Stimulated activated CD8-positive, alpha-beta memory T cell treated with anti-CD3 and anti-CD28 coated beads, Interleukin-12 subunit alpha, Interleukin-12 subunit beta, amount 100 ng/mL, for 1 hour (primary cell): ENCODE data around the gene ZNF414.

Experiments
- DNase-seq: peaks from one replicate; pipeline ENCODE4 v3.0.0-alpha.2; 2020; ENCODE audit warnings: low read depth

The ZNF414 gene

DNA sequence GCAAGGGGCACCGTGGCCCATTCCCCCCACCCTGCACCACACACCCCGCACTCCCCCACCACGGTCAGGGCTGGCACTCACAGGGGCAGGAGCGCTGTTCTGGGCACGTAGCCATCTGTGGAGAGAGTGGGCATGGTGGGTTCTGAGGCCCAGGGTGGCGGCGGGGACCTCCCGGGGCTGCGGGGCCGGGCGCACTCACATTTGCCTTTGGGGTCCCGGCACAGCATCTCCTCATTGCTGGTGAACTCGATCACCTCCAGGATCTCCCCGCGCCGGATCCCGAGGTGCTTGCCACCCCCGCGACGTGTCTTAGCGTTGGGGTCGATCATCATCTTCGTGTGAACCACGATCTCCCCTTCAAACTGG, 23.6 kb downstream of the ZNF414 start:
- no peak for DNase-seq

DNA sequence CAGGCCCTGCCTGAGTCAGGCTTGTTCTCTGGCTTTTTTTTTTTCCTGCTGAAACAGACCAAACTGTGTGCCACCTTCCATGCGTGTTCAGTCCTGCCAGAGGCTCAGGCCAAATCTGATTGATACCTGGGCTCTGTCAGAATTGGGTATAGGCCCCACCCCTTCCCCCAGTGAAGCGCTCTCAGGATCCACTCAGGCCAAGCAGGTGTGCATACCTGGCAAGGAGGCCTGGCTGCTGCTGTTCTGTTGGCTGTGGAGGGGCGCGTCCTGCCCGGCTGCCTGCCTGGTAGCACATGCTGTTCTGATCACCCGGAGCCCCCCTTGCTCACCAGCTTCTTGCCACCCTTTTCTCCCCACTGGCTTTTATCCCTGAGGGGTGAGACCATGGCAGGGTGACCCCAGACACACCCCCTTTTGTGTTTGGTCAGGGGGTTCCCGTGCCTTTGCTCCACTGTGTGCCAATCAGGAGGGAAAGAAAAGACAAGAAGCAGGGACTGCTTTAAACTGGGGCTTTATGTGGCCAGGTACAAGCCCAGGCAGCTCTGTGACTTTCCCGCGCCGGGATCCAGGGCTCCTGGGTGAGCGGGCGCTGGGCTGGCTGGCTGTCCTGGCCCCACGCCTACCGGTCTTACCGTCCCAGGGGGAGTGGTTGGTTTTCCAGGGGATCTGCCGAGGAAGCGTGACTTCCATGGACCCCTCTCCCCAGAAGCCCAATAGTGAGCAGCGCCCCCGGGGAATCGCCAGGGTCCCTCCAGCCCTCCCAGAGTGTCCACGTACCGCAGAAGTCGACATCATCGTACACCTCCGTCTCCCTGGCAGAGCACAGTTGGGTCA, 24.2 kb downstream of the ZNF414 start:
- DNase-seq, result no peak

DNA sequence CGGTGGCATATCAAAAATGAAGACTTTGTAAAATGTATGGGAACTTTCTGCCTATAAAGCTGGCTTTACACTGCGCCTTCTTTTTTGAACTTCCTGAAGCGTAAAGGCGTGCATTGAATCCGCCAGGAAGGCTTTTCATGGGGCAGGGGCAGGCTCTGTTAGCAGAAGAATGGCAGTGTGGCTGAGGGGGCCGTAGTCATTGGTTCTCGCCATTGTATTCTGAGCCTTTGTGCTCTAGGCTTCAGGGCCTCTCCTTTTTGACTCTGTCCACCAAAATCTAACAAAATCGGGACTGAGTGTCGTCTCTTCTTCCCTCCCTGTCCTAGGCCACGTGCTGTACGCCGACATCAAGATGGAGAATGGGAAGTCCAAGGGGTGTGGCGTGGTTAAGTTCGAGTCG, 25.6 kb downstream of the ZNF414 start:
- no peak for DNase-seq

DNA sequence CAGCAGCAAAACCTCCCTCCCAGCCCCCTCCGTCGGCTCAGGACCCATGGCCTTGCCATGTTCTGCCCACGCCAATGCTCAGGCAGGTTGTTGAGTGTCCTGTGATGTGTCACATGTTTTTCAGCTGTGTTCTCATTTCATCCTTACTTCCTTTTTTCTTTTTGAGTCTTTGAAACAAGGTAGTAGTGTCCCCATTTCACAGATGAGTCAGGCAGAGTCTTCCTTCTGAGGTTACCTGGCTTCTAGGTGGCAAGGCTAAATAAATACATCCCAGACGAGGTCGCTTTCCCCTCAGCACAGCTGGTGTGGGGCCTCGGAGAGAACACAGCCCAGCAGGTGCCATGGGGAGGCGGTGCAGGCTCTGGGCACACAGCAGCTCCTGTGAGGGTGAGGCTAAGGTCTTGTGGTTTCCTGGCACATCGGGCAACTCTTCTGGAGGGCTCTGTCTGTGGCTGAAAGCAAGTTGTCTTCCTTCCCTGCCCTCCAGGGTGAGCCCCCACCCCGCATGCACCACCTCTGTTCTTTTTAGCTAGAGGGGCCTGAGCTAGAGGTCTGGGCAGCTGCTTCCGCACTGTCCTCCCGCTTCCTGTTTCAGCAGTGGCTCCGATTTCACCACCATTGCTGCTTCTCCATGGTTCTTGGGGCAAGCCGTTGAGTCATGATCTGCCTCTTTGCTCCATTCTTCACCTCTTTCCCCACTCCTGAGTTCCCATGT, 26.7 kb downstream of the ZNF414 start:
- peak; percentile 36 for DNase-seq

DNA sequence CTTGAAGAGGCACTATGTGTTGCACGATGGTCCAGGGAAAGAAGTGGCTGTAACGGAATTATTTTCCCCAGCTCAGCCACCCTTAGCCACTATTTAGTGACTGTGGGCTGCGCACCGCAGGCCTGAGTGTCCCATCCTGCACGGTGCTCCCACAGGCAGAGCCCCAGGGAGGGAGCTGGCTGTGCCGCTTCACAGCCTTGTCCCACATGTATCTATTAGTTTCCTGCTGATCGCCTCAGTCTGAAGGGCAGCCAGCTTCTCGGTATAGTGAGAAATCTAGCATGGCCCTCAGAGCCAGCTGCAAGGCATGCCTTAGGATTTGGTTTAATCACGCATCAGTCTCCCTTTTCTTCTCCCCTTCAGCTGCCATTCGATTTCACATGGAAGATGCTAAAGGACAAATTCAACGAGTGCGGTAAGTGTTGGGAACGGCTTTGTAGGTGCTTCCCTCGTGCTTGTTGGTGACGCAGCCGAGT, 27.3 kb downstream of the ZNF414 start:
- DNase-seq, result no peak

DNA sequence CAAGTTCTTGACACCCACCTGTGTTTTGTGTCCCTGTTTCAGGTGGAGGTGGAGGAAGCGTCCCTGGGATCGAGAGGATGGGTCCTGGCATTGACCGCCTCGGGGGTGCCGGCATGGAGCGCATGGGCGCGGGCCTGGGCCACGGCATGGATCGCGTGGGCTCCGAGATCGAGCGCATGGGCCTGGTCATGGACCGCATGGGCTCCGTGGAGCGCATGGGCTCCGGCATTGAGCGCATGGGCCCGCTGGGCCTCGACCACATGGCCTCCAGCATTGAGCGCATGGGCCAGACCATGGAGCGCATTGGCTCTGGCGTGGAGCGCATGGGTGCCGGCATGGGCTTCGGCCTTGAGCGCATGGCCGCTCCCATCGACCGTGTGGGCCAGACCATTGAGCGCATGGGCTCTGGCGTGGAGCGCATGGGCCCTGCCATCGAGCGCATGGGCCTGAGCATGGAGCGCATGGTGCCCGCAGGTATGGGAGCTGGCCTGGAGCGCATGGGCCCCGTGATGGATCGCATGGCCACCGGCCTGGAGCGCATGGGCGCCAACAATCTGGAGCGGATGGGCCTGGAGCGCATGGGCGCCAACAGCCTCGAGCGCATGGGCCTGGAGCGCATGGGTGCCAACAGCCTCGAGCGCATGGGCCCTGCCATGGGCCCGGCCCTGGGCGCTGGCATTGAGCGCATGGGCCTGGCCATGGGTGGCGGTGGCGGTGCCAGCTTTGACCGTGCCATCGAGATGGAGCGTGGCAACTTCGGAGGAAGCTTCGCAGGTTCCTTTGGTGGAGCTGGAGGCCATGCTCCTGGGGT, 28.2 kb downstream of the ZNF414 start:
- no peak for DNase-seq

DNA sequence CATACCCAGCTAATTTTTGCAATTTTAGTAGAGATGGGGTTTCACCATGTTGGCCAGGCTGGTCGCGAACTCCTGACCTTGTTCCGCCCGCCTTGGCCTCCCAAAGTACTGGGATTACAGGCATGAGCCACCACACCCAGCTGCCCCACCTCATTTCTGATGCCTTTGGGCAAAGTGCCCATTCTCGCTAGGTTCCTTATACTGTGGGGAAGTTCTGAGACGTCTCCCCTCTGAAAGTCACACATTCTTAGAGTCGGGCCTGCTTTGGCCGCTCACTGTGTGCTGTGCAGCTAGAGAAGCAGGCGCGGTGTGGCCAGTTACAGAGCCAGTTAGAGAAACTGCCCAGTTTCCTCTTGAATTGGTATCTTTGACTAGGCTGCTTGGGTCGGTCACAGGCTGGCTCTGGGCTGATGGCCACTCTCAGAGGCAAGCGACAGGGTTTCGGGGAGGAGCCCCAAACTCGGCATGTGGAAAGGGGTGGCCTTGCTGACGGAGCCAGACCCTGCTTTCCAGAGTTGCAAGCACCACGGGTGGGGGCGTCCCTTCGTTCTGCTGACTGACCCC, 29.6 kb downstream of the ZNF414 start:
- no peak for DNase-seq

DNA sequence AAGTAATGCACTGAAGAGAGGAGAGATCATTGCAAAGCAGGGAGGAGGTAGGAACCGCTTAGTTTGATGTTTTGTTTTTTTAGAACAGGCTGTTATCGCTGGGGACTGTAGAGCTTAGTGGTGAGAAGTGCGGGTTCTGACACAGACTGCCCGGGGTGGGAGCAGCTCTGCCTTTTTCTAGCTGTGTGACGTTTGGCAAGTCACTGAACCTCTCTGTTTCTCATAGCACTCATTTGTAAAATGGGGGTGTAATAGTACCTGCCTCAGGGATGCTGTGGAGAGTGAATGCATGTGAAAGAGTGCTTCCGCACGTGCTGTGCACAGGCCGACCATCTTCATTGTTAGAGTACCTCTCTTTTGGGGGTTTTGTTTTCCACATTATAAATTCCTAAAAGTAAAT, 30.8 kb downstream of the ZNF414 start:
- no peak for DNase-seq

DNA sequence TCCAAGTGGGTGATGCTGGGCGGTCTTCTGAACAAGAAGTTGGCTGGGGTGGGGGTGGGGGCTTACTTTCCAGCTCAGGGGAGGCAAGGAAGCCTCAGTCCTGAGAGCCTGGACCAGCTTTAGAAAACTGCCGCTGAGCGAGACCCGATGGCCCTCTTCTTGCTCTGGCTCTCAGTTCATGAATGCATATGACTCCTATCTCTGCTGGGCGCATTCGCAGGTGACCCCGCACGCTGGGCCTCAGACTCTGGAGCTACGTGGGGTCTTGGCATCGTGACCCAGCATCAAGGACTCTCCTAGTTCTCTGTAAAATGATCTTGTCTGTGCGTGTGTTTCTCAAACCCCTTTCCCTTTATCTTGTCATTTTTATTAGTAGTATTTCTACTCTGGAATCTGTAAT, 31.3 kb downstream of the ZNF414 start:
- DNase-seq, result no peak

DNA sequence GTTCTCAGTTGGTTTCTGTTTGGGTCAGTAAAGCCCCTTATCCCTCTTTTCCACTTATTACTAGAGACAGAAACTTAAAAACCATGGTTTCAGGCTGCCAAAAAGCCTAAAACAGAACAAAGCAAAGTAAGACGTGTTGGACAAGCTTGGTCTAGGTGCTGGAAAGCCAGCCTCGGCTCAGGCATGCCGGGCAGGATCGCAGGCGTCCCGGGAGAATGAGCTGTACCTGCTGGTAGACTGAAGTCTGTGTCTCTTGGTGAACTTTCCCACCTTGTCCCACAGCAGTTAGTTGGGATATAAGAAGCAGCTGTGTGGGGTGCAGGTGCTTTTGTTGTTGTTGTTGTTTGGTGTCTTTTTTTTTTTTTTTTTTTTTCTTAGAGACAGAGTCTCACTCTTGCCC, 32.4 kb downstream of the ZNF414 start:
- DNase-seq, result no peak

DNA sequence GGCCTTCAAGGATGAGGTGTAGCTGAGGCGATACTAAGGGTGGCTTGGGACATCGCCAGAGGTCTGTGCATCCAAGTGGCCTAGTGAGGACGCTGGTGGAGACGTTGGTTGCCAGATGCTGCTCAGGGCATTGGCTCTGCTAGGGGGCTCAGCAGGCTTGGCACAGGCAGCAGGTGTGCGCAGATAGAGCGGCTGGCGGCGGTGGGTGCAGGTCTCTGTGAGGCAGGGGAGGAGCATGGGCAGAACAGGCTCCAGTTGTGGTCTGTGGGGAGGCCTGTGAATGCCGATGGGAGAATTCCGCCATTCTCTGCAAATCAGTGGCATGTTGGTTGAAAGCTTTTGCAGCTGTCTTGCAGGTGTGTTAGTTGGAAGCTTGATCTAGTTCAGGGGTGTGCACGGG, 32.8 kb downstream of the ZNF414 start:
- DNase-seq, result no peak

DNA sequence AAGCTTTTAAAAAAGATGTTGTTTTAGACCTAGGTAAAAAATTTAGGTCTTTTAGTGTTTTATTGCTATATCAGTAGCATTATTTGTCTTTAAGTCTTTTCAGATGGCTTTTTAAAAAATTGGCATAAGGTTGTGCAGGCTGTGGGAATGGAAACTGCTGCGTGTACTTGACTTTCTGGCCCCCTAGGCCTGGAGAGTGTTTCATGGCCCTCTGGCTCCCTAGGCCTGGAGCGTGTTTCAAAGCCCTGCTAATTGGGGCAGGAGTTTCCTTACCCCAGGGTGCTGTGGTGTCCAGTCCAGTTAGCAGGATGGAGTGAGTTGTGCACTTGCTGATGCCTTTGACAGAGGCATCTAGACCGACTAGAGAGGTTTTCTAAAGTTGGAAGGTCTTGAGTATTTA, 35.4 kb downstream of the ZNF414 start:
- DNase-seq, result no peak

DNA sequence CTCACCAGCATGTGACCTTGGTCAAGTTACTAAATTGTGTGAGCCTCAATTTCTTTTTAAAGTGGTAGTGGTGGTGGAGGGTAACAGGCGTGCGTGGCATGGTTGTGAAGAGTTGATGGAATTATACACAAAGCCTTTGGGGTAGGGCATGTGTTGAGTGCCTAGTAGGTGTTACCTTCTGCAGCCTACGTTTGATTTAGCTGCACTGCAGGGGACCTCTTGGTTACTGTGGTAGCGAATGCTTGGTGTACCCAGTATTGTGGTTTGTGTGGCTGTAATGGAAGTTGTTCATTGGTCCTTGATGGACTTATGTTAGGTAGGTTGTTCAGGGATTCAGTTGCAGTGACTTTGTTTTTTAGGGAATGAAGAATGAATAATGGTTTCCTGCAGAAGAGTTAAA, 36.1 kb downstream of the ZNF414 start:
- DNase-seq, result no peak

DNA sequence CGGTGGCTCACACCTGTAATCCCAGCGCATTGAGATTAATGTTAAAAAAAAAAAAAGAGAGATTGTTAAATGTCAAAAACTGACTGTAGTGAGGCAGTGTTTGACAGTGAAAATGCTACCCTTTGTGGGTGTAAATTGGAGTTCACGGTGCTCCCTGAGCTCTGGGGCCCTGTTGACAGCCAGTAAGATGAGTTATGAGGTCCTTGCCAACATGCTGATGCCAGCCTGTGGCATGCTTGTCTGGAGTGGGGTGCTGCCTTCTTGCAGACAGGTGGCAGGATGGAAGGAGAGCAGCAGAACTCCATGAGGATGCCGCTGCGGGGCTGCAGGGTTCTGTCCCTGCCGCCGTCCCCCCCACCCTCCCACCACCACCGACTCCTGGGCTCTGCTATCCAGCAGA, 37.4 kb downstream of the ZNF414 start:
- no peak for DNase-seq

DNA sequence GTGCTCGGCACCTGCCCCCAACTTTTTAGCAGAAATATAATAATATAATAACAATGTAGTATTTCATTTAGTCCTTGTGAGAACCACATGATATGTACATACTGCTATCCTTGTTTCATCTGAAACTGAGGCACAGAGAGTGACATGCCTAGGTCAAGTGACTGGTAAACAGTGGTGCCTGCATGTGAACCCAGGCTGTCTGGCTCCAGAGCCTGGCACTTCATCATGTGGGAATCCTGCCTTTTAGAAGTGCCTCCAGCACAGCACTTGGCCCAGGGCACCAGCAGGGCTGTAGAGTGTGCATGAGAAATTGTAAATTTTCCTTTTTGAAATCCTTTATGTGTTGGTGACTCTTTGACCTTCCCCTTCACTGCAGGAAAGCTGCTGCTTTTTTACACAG, 39.0 kb downstream of the ZNF414 start:
- DNase-seq, result no peak

DNA sequence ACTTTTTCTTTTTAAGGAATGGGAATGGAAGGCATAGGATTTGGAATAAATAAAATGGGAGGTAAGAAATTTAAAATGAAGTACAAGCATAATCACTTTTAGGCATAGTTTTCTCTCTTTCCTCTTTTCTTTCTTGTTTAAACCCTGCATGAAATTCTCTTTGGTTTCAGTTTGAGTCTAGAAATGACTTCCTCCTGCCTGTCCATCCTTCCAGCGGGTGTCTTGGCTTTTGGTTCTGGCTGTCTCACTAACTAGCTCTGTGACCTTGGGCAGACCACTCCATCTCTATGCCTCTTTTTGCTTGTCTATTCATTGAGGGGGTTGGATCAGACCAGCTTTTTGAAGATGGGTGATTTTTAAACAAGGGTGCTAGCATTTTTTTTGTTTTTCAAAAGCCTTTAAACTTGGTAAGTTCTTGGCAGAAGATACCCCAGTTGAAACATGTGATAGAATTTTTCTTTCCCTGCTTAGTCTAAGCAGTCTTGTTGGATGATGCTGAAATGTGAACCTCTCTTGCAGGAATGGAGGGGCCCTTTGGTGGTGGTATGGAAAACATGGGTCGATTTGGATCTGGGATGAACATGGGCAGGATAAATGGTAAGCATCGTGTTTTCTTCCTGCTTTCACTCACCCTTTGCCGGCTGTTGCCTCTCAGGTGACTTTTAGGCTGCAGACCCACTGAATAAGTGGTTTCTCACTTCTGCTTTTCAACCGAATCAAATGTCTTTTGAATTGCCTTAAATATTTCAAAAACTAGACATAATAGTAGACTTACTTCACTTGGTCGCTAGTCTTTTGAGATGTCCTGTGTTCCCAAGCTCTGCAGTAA, 40.1 kb downstream of the ZNF414 start:
- no peak for DNase-seq

DNA sequence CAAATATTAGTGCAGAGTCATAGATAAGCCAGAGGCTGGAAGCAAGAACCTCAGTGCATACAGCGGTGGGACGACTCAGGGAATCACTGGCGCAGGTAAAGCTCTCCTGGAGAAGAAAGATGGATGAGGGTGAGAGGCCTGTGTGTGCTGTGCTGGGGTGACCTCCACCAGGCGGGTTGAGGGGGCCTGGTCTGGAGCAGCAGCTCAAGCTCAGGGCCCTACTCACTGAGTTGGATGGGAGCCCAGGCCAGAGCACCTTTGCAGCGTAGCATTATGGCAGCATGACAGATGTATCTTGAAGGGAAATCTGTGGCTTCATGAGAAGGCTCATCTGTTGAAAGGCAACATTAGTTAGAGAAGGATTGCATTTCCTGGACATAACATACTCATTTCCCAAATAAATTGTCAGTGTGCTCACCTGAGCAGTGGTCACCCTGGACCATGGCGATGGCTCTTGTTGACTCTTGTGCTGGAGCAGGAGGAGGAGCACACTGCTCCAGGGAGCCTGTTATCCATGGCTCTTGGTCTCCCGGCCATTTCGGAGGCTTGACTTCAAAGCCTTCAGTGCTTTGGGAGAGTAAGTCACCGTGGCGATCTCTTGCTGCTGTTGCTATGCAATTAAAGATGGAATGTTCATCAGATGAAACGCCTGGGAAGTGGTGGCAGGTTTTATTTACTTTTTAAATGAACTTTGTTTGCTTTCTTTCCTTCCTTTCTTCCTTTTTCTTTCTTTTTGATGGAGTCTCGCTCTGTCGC, 44.2 kb downstream of the ZNF414 start:
- DNase-seq, result no peak

DNA sequence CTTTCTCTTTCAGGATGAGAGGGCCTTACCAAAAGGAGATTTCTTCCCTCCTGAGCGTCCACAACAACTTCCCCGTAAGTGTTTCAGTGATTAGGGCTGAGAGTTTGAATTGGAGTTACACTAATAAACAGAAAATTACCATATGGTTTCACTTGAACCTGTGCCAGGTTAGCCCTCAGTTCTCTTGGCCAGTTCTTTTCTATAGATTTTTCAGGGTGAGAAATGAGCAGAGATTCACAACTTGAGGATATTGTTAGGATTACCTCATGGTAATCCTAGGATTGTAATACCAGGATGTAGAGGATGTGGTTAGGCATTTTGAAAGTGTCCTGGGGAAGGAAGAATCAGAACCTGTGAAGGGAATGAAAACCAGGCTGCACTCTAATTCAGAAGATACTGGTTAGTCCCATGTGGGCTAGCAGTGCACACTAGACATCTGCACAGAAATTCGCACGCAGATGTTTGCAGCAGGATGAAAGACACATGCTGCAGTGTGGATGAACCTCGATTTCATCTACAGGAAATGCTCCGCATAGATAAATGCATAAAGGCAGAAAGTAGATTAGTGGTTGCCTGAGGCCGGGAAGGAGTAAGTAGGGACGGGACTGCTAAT, 45.1 kb downstream of the ZNF414 start:
- no peak for DNase-seq

DNA sequence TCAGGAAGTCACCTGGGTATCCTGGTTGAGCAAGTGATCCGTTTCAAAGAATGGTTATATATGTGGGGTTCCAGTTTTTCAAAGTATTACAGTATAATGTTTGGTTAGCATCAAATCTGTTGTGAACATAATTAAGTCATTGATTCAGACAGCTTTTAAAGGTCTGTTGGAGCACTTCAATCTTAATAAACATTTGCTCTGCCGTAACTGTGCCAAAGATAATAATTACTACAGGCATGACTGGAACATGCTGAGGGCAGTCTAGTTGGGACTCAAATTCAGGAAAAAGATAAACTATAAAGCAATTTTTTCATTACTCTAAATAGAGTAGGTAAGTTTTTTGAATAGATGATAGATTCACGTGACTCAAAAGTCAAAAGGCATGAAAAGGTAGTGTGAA, 45.8 kb downstream of the ZNF414 start:
- DNase-seq, result no peak

DNA sequence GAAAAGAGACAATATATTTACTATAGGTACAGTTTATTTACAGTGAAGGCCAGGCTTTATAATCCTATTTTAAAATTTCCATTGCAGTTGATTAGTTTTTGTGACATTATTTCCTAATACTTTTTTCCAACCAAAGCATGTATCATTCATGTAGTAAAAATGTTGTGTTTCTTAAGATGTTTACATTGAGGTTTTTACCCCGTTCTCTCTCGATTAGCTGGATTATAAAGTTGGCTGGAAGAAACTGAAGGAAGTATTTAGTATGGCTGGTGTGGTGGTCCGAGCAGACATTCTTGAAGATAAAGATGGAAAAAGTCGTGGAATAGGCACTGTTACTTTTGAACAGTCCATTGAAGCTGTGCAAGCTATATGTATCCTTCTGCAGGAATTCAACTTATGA, 47.9 kb downstream of the ZNF414 start:
- DNase-seq, result no peak
